Brain pericyte (primary cell): ENCODE measurements around the gene ANO1.
"Not testable (repeated sequence)": the region's sequence is repeated elsewhere in the genome, so short reads cannot be mapped to it uniquely, and the experiment has no call there.

Experiments used
- DNase-seq: peaks from one replicate; pipeline ENCODE4 v3.0.0-alpha.2; 2012; ENCODE audit warnings: low read depth, low spot score

The ANO1 gene

GRCh38 chr11:70189622-70190021 lies 111.5 kb downstream of the ANO1 start:
- no peak for DNase-seq

DNA sequence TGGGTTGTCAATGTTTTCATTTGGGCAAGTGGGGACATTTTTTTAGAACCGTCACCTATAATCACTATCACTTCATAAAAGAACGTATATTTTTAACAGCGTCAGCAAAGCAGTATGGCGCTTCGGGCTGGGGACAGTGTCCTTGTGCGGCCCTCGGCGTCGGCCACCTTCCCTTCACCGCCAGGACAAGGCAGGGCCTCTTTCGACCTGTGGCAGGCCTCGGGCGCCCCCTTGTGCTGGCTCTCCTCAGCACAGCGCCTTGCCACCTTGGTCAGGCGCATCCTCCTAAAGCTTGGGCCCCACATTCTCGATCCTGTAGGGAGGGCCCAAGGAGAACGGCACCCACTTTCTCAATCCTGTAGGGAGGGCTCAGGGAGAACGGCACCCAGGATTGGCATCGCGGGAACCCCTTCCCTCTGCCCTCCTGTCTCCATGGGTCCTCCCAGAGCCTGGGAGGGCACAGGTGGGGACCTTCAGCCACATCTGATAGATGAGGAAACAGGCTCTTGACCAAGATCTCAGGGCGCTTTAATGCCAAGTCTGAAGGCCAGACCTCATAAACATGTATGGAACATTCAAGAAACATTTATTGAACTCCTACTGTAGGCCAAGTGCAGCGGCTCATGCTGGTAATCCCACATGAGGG lies 113.5 kb downstream of the ANO1 start:
- DNase-seq: no peak

- no peak for DNase-seq
Observed at GRCh38 chr11:70192666-70193410, 114.7 kb downstream of the ANO1 start.

DNA sequence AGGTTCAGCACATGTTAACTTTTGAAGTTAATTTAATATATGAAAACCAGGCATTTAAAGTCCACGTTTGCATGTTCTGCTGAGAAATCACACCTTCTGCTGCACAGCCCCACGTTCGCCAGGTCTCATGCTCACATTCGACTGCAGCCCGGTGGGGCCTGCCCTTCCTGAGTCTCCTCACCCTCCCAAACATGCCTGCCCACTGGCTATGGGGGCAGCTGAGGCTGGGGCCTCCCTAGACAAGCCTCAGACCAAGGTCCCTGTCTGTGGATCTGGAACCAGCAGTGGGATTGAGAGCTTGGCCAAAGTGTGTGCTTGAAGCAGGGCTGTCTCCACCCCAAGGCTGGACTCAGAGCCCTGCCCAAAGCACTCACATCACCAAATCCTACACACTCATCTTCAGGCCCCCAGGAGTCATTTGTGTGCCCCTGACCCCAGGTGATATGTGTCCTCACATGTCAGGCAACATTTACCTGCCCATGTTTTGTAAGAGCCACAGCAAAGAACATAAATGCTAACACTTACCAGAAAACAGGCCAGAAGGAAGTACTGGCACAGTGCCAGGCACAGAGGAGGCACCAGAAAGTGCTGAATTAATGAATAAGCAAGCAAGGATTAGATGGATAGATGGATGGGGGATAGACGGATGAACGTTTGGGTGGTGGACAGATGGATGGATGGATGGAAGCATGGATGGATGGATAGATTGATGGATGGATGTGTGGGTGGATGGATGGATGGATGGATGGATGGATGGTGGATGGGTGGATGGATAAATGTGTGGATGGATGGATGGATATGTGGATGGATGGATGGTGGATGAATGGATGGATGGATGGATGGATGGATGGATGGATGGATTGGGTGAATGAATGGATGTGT lies 115.5 kb downstream of the ANO1 start:
- no peak for DNase-seq

DNA sequence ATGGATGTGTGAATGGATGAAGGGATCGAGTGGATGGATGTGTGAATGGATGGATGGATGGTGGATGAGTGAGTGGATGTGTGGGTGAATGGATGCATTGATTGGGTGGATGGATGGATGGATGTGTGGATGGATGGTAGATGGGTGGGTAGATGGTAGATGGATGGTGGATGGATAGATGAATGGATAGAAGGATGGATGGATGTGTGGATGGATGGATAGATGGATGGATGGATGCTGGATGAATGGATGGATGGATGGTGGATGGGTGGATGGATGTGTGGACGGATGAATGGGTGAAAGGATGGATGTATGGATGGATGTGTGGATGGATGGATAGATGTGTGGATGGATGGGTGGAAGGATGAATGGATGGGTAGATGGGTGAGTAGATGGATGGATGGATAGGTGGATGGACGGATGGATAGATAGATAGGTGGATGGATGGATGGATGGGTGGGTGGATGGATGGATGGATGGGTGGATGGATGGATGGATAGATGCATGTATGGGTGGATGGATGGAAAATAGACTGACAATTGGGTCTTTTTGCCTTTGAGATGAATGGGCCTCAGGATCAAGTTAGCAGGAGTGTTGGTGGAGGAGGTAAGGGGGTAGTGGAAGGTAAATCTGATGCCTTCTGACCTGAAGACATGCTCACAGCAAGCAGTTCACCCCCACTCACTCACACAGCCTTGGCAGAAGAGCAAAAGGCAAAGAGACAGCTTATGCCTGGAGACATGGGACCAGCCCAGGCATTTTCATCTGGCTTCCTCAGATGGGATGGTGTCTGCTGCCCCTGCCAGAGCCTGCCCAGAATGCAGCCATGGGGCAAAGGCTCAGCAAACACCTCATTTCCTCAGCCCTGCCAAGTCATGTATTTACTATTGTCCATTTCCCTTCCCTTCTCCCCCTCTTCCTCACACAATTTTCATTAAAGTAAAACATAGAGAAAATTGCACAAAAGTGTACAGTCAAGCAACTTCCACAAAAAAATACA lies 117.0 kb downstream of the ANO1 start:
- no peak for DNase-seq

DNA sequence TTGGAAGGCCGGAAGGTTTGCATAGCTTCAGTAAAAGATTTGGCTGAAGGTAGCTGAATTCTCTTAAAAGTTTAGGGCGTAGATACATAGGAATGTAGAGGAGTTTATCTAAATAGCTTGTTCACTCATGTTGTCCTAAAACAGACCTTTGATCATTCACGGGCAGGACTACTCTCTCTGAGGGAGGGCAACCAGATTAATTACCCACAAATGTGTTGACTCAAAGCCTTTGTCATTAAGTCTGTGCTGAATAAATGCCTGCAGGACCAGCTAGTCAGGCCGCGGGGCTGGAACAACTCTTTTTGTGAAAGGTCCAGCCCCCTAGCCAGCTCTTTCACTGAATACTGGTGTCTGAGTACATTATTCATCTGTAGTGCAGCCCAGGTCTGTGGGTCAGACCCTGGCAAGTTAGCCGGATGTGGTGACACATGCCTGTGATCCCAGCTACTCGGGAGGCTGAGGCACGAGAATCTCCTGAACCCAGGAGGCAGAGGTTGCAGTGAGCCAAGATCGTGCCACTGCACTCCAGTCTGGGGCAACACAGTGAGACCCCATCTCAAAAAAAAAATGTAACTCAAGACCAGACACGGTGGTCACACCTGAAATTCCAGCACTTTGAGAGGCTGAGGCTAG lies 122.2 kb downstream of the ANO1 start:
- no peak for DNase-seq

DNA sequence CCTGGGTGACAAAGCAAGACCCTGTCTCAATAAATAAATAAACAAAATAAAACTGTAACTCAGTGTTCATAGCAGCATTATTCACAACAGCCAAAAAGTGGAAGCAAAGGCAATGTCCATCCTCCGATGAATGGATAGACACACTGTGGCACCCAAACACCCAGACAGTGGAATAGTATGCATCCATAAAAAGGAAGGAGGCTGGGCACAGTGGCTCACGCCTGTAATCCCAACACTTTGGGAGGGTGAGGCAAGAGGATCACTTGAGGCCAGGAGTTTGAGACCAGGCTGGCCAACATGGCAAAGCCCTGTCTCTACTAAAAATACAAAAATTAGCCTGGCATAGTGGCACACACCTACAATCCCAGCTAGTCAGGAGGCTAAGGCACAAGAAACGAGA lies 122.9 kb downstream of the ANO1 start:
- DNase-seq: not testable (repeated sequence)

- DNase-seq: no peak
Observed at GRCh38 chr11:70201882-70202861, 124.1 kb downstream of the ANO1 start.

DNA sequence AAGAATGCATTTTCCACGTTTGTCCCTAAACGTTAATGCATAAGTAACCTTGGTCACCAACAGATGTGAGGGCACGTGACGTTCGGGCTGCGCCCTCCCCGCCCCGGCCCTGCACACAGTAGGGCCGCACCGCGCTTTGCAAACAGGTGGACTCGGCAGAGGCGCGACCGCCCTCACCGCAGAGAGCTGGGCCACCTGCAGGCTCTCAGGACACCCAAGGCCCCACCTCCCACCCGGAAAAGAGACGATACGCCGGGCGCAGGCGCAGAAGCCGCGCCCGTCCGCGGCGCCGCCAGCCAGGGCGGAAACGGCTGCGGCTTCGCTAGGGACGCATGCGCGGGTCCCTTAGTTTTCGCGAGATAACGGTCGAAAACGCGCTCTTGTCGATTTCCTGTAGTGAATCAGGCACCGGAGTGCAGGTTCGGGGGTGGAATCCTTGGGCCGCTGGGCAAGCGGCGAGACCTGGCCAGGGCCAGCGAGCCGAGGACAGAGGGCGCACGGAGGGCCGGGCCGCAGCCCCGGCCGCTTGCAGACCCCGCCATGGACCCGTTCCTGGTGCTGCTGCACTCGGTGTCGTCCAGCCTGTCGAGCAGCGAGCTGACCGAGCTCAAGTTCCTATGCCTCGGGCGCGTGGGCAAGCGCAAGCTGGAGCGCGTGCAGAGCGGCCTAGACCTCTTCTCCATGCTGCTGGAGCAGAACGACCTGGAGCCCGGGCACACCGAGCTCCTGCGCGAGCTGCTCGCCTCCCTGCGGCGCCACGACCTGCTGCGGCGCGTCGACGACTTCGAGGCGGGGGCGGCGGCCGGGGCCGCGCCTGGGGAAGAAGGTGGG lies 125.0 kb downstream of the ANO1 start, which contains the start of gene FADD:
FADD (plus strand) TSS at position 377 of the 831 bp plus-strand sequence; CDS start at position 541, 164 bp downstream.
- peak; percentile 75 for DNase-seq

DNA sequence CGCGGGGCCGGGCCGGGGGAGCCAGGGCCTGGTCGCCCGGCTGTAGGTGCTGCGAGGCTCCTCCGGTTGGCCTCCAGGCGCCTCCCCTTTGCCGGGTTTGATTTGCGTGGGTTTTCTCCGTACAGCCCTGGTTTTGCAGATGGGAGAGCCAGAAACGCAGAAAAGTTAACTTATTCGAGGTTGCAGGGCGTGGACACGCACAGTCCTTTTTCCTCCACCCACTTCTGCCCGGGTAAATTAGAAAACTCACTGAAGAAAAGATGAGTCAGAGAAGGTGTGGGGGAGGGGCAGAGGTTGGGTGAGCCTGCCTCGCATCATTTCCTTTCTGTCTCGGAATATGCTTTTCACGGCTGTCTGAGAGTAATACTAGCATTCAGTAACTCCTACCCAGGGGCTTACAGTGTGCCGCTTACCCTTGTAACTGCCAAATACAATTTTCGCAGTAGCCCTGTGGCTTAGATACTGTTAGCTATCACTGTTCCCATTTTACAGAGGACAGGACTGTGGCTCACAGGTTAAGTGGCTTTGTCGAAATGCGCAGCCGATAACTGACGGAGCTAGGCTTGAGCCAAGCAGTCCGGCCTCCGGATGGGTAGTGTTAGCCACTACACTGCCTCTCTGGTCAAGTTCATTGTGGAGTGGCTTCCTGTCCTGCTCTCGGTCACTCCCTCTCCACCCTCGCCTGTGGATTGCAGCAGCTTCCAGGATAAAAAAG lies 125.8 kb downstream of the ANO1 start:
- no peak for DNase-seq

- no peak for DNase-seq
Observed at GRCh38 chr11:70204466-70204799, 126.3 kb downstream of the ANO1 start.

DNA sequence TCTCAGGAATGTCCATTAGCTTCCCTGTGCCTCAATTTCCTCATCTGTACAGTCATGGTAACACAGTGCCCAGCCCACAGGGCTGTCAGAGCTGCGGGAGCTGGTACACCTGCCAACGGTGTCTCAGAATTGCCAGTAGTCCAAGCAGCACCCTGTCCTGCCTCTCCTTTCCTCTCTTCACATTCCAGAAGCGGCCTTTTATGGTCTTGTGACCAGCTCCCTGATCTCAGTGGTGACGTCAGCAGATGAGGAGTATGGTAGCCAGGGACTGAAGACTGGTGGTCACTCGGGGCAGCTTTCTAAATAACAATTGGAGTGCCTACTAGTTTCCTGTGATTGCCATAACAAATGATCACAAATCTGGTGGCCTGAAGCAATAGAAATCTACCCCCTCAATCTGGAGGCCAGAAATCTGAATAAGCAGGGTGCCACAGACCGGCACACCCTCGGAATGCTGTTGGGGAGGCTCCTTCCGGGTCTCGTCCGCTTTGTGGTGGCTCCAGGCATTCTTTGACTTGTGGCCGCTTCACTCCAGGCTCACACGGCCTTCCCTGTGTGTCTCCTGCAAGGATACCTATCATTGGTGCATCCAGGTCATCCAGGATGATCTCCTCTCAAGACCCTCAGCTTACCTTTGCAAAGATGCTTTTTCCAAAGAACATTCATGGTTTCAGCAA lies 127.1 kb downstream of the ANO1 start:
- no peak for DNase-seq

GRCh38 chr11:70205766-70206165 lies 127.6 kb downstream of the ANO1 start:
- DNase-seq: no peak

- no peak for DNase-seq
Observed at GRCh38 chr11:70206226-70206981, 128.3 kb downstream of the ANO1 start.

GRCh38 chr11:70206982-70207376 lies 128.9 kb downstream of the ANO1 start:
- DNase-seq: no peak

DNA sequence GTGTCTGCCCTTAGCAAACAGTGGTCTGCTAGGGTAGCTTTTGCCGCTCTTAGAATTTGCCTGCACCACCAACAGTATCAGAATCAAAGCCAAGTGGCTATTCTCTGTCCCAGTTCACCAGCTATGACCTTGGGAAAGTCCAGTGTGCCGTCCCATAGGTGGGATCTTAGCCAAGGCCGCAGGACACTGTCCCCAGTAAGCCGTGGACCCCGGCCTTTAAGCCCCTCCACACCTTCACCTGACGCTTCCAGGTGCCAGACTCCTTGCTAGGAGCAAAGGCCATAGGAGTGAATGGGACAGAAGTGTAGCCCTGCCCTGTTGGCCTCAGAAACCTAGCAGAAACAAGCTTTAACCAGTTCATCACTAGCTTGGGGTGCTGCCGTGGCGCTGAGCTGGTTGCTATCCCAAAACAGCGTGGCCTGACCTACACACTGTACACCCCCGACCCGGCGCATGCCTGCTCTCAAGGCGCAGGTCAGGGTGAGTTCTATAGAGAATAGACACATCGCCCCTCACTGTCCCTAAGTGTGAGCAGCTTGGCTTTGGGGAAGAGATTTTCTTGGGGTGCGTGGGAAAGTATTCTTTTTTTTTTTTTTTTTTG lies 129.5 kb downstream of the ANO1 start:
- DNase-seq: no peak
